GM12892 (cell line): ENCODE data around the gene VGLL4.

Source experiments
- POLR2A ChIP-seq: IDR thresholded peaks from 2 replicates; pipeline ENCODE4 v1.6.1; 2011; ENCODE audit warnings: low read depth, low read length, control low read depth
- POLR2AphosphoS5 ChIP-seq: IDR thresholded peaks from 2 replicates; pipeline ENCODE4 v1.6.1; 2011; ENCODE audit warnings: low read depth, low read length, control low read depth

DNA sequence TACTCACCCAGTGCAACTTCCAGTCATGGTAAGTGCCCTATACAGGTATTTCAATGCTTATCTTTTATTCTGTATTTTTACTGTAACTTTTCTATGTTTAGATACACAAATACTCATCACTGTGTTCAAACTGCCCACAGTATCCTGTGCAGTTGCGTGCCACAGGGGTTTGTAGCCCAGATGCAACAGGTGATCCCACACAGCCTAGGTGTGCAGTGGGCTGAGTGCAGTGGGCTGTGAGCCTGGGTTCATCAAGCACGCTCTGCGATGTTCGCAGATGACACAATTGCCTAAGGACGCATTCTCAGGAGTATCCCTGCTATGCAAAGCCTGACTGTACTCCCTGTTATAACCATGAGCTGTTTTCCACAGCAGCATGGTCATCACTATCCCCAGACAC is 36.2 kb upstream of the VGLL4 start:
- no peak for TF ChIP-seq POLR2A
- TF ChIP-seq POLR2AphosphoS5, result no peak
